ENCODE data around the gene RTKN2.

DNA sequence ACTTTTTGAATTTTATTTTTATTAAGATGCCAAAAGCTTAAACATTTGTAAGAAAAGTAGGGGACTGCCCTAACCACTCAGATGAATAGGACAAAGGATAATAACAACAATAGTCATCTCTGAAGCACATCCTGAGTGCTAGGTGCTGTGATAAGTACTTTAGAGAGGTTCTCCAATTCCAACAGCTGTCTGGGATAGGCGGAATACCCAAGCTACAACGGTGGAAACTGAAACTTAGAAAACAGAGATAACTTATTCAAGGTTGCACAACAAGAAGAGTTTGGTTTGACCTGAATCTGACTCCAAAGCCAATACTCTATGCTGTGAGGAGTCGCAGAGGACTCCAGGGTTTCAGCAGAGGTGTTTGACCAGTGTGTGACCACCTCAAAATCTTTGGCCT, 2.0 kb downstream of the RTKN2 start:
- TF ChIP-seq, protein P1, sequence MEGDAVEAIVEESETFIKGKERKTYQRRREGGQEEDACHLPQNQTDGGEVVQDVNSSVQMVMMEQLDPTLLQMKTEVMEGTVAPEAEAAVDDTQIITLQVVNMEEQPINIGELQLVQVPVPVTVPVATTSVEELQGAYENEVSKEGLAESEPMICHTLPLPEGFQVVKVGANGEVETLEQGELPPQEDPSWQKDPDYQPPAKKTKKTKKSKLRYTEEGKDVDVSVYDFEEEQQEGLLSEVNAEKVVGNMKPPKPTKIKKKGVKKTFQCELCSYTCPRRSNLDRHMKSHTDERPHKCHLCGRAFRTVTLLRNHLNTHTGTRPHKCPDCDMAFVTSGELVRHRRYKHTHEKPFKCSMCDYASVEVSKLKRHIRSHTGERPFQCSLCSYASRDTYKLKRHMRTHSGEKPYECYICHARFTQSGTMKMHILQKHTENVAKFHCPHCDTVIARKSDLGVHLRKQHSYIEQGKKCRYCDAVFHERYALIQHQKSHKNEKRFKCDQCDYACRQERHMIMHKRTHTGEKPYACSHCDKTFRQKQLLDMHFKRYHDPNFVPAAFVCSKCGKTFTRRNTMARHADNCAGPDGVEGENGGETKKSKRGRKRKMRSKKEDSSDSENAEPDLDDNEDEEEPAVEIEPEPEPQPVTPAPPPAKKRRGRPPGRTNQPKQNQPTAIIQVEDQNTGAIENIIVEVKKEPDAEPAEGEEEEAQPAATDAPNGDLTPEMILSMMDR (IDR thresholded peaks at IDR 0.05) = no peak
- TF ChIP-seq POLR2A (IDR thresholded peaks at IDR 0.05) = no peak
